Dermis microvascular lymphatic vessel endothelial cell (primary cell): ENCODE data around the gene NEURL1. TPM values are rescaled to one million over a fixed set of nuclear protein-coding genes. Genes with fewer than 3 reads are reported as not detected.

Experiments
- total RNA-seq: library from RNA; depleted of rRNA; stranded (reverse); fragments of >200 nt; gene quantifications from 2 replicates; pipeline ENCODE4 v1.2.1, GENCODE V29; 2014

Gene NEURL1
- total RNA-seq, 1 donor from 2014 or later: under 0.01 TPM

Other genes with a start within 250 kb of the NEURL1 start
- gene RPEL1, start 247.8 kb upstream of the NEURL1 start, total RNA-seq: 0.13 TPM in 2 replicates
- gene INA, start 216.6 kb upstream of the NEURL1 start, total RNA-seq: 0.13 TPM in 2 replicates
- 9.2 TPM in 2 replicates for gene PCGF6, start 142.6 kb upstream of the NEURL1 start, total RNA-seq
- 4.4 TPM in 2 replicates for gene TAF5, start 125.7 kb upstream of the NEURL1 start, total RNA-seq
- 140 and 201 TPM in 2 replicates for gene ATP5MK, start 97.2 kb upstream of the NEURL1 start, total RNA-seq
- 26.3 and 26.9 TPM in 2 replicates for gene PDCD11, start 97.1 kb upstream of the NEURL1 start, total RNA-seq
- gene CALHM2, start 41.3 kb upstream of the NEURL1 start, total RNA-seq: 16.0 and 16.2 TPM in 2 replicates
- not detected in 2 replicates for gene CALHM1, start 34.8 kb upstream of the NEURL1 start, total RNA-seq
- gene CALHM3, start 14.5 kb upstream of the NEURL1 start, total RNA-seq: not detected in 2 replicates